NCI-H1417 (cell line): ENCODE results near the gene TRANK1.
"Not testable (repeated sequence)": the region's sequence is repeated elsewhere in the genome, so short reads cannot be mapped to it uniquely, and the experiment has no call there.

Source experiments
- DNase-seq, 3 experiments: peaks; one replicate each; lab custom pipeline; 2025; lab: John Stamatoyannopoulos, UW

TRANK1 gene

DNA sequence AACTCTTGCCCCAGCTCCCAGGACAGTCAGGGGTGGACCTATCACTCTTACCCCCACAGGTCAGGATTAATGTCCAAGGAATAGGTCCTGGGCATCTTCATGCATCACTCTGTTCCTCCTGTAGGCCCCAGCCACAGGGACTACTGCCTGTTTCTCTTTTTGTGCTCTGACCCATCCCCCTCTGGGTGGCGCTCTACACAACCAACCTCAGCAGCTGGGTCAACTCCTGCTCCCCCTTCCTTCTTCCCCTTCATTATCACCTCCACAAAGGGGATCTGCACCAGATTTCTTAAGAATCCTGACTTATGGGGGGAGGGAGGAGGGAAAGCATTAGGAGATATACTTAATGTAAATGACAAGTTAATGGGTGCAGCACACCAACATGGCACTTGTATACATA is 12.2 kb upstream of the TRANK1 start:
- no peak for DNase-seq

- DNase-seq, result no peak
Observed at GRCh38 chr3:36956155-36956554, 11.3 kb upstream of the TRANK1 start.

- DNase-seq, result no peak
Observed at GRCh38 chr3:36954452-36955134, 9.7 kb upstream of the TRANK1 start.

GRCh38 chr3:36947814-36948213 is 3.0 kb upstream of the TRANK1 start:
- not testable (repeated sequence) for DNase-seq

DNA sequence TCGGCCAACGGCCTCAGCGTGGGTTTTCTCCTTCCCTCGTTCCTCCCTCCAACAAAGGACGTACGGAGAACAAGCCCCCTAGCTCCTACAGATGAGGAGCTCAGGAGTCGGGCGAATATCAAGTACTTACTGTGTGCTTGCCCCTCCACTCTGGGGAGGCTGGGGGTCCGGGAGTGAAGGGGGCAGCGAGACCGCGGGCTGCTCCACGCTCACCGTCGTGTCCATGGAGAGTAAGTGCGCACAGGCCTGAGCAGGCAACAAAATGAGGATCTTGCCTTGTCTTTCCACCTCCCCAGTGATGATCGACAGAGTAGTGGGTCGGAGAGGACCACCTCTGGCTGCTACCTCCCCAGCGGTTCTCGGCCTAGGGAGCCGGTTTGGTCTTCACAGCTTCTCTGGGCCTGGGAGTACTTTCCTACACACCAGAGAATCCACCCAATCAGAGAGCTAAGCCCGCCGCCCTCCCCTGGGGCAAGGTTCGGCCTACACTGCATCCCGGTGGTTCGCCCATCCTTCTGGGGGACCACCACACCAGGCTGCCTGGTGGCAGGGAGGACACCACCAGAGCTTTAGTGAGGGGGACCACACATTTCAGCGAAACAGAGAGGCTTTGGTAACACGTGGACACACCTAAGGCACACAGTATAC is 603 bp upstream of the TRANK1 start:
- no peak for DNase-seq

DNA sequence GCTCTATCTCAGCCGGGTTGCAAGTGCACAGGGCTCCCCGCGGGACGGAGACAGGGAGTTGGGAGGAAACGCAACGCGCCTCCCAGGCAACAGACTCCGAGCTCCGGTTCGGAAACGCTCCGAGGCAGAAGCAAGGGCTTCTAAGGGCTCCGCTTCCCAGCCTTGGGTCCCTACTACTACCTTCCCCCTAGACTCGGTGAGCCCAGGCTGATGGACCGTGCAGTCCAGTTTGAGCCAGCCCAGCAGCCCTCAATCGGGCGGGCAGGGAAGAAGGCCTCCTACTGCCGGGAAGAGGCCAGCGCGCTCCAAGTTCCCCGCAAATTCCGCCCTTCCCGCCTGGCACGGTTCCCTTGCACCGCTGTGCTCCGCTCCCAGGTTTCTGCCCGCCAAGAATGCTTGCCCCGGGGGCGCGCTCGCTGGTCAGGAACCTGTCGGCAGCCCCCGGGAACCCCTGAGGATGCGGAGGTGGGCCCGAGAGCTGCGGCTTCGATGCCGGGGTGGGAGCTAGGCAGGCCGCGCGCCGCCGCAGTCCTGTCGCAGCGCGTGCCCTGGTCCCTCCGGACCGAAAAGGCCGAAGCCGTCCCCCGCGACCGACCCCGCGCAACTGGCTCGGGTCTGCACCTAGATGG is 728 bp downstream of the TRANK1 start:
- DNase-seq, result peak in 2 of 3 experiments; percentile 84 to 86

DNA sequence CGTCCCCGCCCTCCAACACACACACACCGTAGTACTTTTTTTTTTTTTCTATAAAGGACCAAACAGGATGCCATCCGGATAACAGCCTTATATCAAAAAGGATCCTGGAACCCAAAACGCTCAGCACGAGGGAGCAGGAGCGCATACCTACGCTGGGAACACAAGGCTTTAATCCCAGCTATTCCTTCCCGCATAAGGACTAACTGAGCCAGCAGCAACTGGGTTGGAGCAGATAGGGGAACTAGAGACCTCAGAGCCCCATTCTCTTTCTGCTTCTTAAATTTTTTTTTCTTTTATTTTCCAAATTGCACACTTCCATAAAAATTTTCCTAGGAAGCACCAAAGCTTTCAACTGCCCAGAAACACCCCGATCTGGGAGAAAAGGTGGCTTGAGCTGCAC is 1.3 kb downstream of the TRANK1 start:
- DNase-seq, result peak in 2 of 3 experiments; percentile 38 to 66

DNA sequence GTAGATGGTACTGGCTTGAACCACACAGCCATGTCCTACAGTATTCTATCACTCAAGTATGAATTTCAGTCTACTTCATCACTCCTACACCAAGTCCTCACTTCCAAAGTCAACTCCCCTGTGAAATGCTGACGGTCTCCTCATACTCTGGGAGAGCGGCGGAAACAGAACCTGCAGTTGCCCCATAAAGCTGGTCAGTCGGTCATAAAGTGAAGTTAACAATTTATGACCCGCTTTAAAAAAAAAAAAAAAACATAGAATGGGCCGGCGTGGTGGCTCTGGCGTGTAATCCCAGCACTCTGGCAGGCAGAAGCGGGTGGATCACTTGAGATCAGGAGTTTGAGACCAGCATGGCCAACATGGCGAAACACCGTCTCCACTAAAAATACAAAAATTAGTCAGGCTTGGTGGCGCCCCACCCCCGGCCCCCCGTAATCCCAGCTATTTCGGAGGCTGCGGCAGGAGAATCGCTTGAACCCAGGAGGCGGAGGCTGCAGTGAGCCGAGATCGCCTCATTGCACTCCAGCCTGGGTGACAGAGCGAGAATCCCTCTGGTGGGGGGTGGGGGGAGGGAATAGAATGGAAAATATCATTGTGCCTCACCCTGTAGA is 2.1 kb downstream of the TRANK1 start:
- DNase-seq, result no peak

GRCh38 chr3:36941658-36942057 is 3.2 kb downstream of the TRANK1 start:
- no peak for DNase-seq

- no peak for DNase-seq
Observed at GRCh38 chr3:36941162-36941561, 3.7 kb downstream of the TRANK1 start.

DNA sequence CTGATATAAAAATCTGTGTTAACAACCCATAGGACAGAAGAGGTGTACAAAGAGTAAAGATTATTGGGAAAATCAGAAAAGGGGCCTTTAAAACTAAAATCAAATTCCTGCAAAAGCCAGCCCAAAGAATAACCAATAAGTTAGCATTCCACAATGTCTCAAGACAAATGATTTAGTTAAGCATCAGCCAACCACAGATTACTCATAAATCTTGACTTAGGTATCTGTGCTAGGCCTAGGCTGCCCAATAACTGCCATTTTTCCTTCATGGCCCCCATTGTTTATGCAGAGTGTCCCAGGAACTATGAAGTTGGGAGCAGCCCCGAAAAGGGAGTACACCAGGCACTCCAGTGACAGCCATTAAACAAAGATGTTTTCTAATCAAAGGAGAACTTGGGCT is 7.4 kb downstream of the TRANK1 start:
- no peak for DNase-seq

DNA sequence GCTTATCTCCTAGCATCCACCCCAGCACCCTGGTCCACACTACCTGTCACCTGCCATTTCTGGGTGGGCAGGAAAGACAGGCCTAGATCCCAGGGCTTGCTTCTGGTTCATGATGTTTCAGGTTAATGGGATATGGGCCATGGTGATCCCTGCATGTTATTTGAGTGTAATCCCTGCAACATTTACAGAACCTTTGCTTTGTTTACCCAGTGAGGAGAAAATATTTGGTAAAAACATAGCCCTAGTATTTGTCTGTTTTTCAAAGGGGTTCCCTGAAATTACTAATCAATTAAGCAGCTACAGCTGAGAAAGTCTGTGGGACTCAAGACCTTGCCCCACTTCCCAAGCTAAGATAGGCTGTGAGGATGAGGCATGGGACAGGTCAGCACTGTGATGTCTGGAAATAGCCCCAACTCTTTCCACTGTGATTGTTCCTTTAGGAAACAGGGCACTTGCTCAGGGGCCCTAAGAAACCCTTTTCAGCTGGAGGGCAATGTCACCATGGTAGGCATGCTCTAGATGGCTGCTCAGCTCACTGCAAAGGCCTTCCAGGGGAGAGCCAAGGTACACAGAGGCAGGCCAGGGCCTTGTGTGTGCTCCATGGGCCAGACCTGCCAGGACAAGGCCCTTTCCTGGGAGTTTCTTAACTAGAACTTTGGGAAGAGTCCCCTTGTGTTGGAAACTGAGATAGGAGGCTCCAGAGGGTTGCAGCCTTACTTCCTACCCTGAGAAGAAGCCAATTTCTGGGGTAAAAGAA is 11.1 kb downstream of the TRANK1 start:
- DNase-seq, result no peak

DNA sequence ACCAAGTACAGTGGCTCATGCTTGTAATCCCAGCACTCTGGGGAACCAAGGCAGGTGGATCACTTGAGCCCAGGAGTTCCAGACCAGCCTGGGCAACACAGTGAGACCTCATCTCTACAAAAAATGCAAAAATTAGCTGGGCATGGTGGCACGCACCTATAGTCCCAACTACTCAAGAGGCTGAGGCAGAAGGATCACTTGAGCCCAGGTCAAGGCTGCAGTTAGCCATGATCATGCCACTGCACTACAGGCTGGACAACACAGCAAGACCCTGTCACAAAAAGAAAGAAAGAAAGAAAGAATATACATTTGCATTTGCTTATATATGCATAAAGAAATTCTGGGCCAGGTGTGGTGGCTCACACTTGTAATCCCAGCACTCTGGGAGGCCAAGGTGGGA is 13.4 kb downstream of the TRANK1 start:
- not testable (repeated sequence) for DNase-seq

GRCh38 chr3:36928220-36928619 is 16.6 kb downstream of the TRANK1 start:
- DNase-seq, result no peak

DNA sequence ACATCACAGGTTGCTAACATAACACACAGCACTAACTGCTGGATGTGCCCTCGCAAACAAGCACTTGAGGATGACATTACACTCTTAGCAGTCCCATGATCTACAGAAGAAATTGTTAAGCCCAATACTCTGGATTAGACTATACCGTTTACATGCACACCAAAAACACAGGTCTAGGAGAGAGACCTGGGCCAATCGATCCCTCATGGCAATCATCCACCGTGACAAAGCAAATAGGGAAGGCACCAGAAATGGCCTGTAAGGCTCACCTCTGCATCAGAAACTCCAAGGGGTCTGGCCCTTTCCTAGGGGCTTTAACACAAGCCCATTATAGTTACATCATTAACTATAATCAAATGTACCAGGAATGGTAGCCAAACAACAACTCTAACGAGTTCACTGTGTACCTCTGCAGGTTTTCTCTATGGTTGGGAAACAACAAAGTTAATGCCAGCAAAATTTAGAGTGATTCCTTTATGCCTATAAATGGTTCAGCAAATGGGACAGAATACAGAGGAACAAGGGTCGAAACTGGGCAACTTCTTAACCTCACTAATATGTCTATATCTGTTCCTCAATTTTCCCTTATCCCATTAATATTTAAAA is 18.5 kb downstream of the TRANK1 start:
- DNase-seq, result no peak

DNA sequence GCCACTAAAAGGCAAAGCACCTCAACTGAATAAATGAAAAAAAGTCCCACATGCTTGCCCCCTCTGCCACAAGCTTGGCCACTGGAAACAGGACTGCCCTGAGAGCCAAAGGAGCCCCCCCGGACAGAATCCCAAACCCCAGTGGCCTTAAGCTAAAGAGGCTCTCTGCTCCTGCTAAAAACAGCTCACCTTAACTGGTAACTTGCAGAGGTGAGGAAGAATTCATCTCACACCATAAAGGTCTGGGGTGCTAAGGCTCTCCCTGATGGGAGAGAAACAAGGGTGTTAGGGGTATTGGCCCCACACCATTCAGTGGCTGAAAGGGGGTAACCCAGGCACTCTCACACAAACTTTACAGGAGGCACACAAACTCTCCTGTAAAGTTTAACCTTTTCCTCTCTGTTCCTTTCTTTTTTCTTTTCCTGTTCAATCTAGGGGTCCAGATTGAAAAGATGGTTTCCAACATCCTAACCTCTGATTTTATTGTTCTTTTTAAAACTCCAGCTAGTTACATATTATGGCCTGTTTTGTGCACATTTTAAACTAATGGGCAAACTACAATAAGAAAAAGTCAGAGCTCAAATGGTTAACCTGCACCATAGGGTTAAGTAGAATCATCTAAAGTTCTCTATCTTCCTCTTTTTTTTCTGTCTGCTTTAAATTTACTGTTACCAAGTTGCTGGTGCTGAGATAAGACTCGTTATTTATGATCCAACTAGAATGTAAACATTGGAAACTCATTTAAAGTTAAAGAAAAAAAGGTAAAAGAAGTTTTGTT is 19.9 kb downstream of the TRANK1 start:
- no peak for DNase-seq

GRCh38 chr3:36923981-36924743 is 20.7 kb downstream of the TRANK1 start:
- no peak for DNase-seq

DNA sequence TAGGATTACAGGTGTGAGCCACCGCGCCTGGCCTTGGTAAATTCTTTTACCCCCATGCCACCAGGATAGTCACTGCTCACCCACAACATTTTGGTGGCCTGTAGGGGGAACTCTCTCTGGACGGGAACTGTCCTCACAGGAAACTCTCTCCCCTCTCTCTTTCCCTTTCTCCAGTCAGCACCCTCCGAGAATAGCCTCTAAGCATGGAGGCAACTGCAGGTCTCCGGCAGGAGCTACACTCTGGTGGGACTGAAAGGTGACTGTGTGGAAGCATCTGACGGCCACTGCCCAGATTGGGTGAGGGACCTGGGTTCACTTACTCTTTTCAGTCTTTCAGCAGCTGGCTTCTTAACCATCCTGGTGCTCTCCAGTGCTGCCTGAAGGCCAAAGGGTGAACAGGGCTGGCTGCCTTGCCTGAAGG is 21.3 kb downstream of the TRANK1 start:
- no peak for DNase-seq

DNA sequence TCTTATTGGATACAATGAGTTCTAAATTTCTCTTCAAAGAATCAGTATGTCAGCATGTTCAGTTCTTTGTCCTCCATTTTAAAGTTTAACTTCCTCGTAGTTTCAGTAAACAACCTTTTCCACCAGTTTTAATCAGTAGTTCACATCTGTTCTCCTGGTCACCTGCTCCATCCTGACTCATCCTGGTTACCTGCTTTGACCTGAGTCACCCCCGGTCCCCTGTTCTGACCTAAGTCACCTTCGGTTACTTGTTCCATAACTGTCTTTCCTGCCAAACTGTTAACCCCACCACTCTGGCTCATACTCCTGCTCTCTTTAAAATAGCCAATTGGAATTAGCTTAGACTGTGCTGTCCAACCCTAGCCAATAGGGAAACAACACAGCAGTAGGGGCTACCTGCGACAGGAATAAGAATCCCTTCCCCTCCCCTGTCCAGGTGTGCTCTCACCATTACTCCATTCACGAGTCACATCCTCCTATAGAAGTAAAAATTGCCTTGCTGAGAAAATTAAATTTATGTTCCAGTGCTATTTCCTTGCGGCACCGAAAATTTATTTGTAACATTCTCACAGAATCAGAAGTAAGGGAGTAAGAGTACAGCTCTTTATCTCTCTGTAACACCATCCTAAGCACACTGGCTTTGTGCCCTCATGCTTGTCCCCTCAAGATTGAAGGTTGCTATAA is 23.8 kb downstream of the TRANK1 start:
- no peak for DNase-seq
